NCI-H2227 treated with DMSO at 0.1 percent for 48 hours (cell line): ENCODE data around the gene PHF23.

Experiments
- DNase-seq: peaks from one replicate; lab custom pipeline; 2025; lab: John Stamatoyannopoulos, UW

The PHF23 gene

GRCh38 chr17:7237761-7238419, 1.4 kb downstream of the PHF23 start:
- peak; percentile 20 for DNase-seq

GRCh38 chr17:7237266-7237760, 1.9 kb downstream of the PHF23 start:
- DNase-seq: no peak

- no peak for DNase-seq
Measured at GRCh38 chr17:7236808-7237207, 2.4 kb downstream of the PHF23 start.

- DNase-seq: no peak
Measured at GRCh38 chr17:7235693-7236665, 3.3 kb downstream of the PHF23 start.

GRCh38 chr17:7234083-7234951, 4.9 kb downstream of the PHF23 start, which contains the start of gene DVL2:
TSS of gene DVL2 (minus strand) at chr17:7234517. CDS start at chr17:7234262, 255 bp downstream.
- DNase-seq: peak; percentile 93

- no peak for DNase-seq
Measured at GRCh38 chr17:7233701-7234082, 5.6 kb downstream of the PHF23 start.

GRCh38 chr17:7232114-7232513, 7.1 kb downstream of the PHF23 start:
- DNase-seq: no peak

GRCh38 chr17:7229504-7229903, 9.8 kb downstream of the PHF23 start:
- DNase-seq: no peak

- no peak for DNase-seq
Measured at GRCh38 chr17:7228920-7229319, 10.3 kb downstream of the PHF23 start.

- DNase-seq: no peak
Measured at GRCh38 chr17:7226721-7227710, 12.2 kb downstream of the PHF23 start.

- no peak for DNase-seq
Measured at GRCh38 chr17:7225711-7226331, 13.4 kb downstream of the PHF23 start.

GRCh38 chr17:7224661-7225111, 14.6 kb downstream of the PHF23 start:
- no peak for DNase-seq

GRCh38 chr17:7224110-7224509, 15.1 kb downstream of the PHF23 start:
- no peak for DNase-seq

- DNase-seq: no peak
Measured at GRCh38 chr17:7223375-7223774, 15.9 kb downstream of the PHF23 start.

- DNase-seq: no peak
Measured at GRCh38 chr17:7222972-7223292, 16.3 kb downstream of the PHF23 start.

- no peak for DNase-seq
Measured at GRCh38 chr17:7222093-7222971, 16.9 kb downstream of the PHF23 start.

GRCh38 chr17:7221278-7222092, 17.8 kb downstream of the PHF23 start:
- no peak for DNase-seq

GRCh38 chr17:7220593-7221277, 18.5 kb downstream of the PHF23 start:
- no peak for DNase-seq
